CD14-positive monocyte (primary cell): ENCODE measurements around the gene C16orf74. TPM values are rescaled to one million over a fixed set of nuclear protein-coding genes. Genes with fewer than 3 reads are reported as not detected.

ENCODE experiments used
- DNase-seq, 3 donors: peaks; one replicate each; pipeline ENCODE4 v3.0.0-alpha.2; 2011 to 2022
- H2AFZ ChIP-seq: 2 replicates; pipeline ENCODE4 v1.6.0; 2012; ENCODE audit warnings: mild to moderate bottlenecking, low read depth, low read length, inconsistent platforms; ENCODE audit not compliant: insufficient read depth, poor library complexity, severe bottlenecking
- H3K27ac ChIP-seq, 2 donors: 1 replicate in 1 of 2; 2 replicates in 1 of 2; pipeline ENCODE4 v1.5.1; 2012 to 2013; ENCODE audit warnings: low read length in 2 of 2, control low read depth in 1 of 2, inconsistent platforms in 1 of 2, low read depth in 1 of 2, mild to moderate bottlenecking in 1 of 2
- H3K27me3 ChIP-seq, 2 donors: one replicate each; pipeline versions ENCODE4 v1.6.0 to v1.6.1; 2011 to 2013; ENCODE audit warnings: low read length in 2 of 2; ENCODE audit not compliant: control insufficient read depth in 2 of 2, insufficient read depth in 2 of 2
- H3K36me3 ChIP-seq, 2 donors: replicated peaks in 1 of 2; 1 replicate in 1 of 2; 2 replicates in 1 of 2; pipeline versions ENCODE4 v1.5.1 to v1.6.1; 2012 to 2013; ENCODE audit warnings: low read length in 2 of 2, control low read depth in 1 of 2, inconsistent platforms in 1 of 2, mild to moderate bottlenecking in 1 of 2; ENCODE audit not compliant: insufficient read depth in 2 of 2, control insufficient read depth in 1 of 2
- H3K4me1 ChIP-seq, 2 donors: 1 replicate in 1 of 2; 2 replicates in 1 of 2; pipeline versions ENCODE4 v1.5.1 to v1.6.1; 2012 to 2013; ENCODE audit warnings: low read length in 2 of 2, control low read depth in 1 of 2, inconsistent platforms in 1 of 2, mild to moderate bottlenecking in 1 of 2, moderate library complexity in 1 of 2; ENCODE audit not compliant: insufficient read depth in 2 of 2, control insufficient read depth in 1 of 2
- H3K4me2 ChIP-seq: replicated peaks from 2 replicates; pipeline ENCODE3; 2012; ENCODE audit warnings: low read length, moderate library complexity, mild to moderate bottlenecking; ENCODE audit not compliant: poor library complexity, severe bottlenecking; ENCODE audit errors: extremely low read depth
- H3K4me3 ChIP-seq, 3 experiments: fragments of 200-600 bp in 1 of 3; sonication (generic) in 1 of 3; replicated peaks in 1 of 3; 1 replicate in 2 of 3; 2 replicates in 1 of 3; pipeline ENCODE4 v1.5.1; 2011 to 2013; ENCODE audit warnings: low read length in 3 of 3, mild to moderate bottlenecking in 3 of 3, control low read depth in 2 of 3, low read depth in 2 of 3, inconsistent platforms in 1 of 3, moderate library complexity in 1 of 3
- H3K79me2 ChIP-seq: 2 replicates; pipeline ENCODE4 v1.6.0; 2012; ENCODE audit warnings: mild to moderate bottlenecking, control low read depth, inconsistent platforms, low read length, moderate library complexity; ENCODE audit not compliant: insufficient read depth
- H3K9ac ChIP-seq: 2 replicates; pipeline ENCODE4 v1.6.0; 2017; ENCODE audit warnings: low read length, mild to moderate bottlenecking; ENCODE audit not compliant: insufficient read depth, poor library complexity, severe bottlenecking
- H3K9me3 ChIP-seq, 2 donors: replicated peaks in 1 of 2; 1 replicate in 1 of 2; 2 replicates in 1 of 2; pipeline versions ENCODE4 v1.5.1 to v1.6.1; 2012 to 2013; ENCODE audit warnings: low read length in 2 of 2, control low read depth in 1 of 2; ENCODE audit not compliant: control insufficient read depth in 1 of 2, insufficient read depth in 1 of 2
- H4K20me1 ChIP-seq: 2 replicates; pipeline ENCODE4 v1.6.0; 2012; ENCODE audit warnings: mild to moderate bottlenecking, low read length, control low read depth, moderate library complexity; ENCODE audit not compliant: insufficient read depth
- H3K27ac Mint-ChIP-seq, 7 donors: one replicate each; pipeline ENCODE4 v1.8.0; 2020; ENCODE audit warnings: mild to moderate bottlenecking in 7 of 7, mixed read lengths in 7 of 7, moderate library complexity in 6 of 7, inconsistent platforms in 2 of 7
- H3K27me3 Mint-ChIP-seq, 3 donors: one replicate each; pipeline ENCODE4 v1.8.0; 2021 to 2022; ENCODE audit warnings: low read depth in 3 of 3, mild to moderate bottlenecking in 3 of 3, mixed read lengths in 3 of 3, moderate library complexity in 3 of 3, inconsistent platforms in 1 of 3
- H3K36me3 Mint-ChIP-seq, 2 donors: one replicate each; pipeline ENCODE4 v1.8.0; 2020; ENCODE audit warnings: mixed read lengths in 2 of 2, inconsistent platforms in 1 of 2, mild to moderate bottlenecking in 1 of 2
- H3K4me1 Mint-ChIP-seq: one replicate; pipeline ENCODE4 v1.8.0; 2020; ENCODE audit warnings: mild to moderate bottlenecking, mixed read lengths
- H3K4me3 Mint-ChIP-seq, 2 donors: one replicate each; pipeline ENCODE4 v1.8.0; 2020; ENCODE audit warnings: mild to moderate bottlenecking in 2 of 2, mixed read lengths in 2 of 2, moderate library complexity in 1 of 2
- H3K9me3 Mint-ChIP-seq, 7 donors: one replicate each; pipeline ENCODE4 v1.8.0; 2020 to 2022; ENCODE audit warnings: mixed read lengths in 7 of 7, mild to moderate bottlenecking in 6 of 7, moderate library complexity in 6 of 7, inconsistent platforms in 2 of 7
- WGBS: methylation state at CpG from one replicate; pipeline ENCODE4 v1.1.5; 2013; ENCODE audit warnings: missing lambda C conversion rate; ENCODE audit not compliant: insufficient coverage; 5-methylcytosine and 5-hydroxymethylcytosine counted together
- intact Hi-C, 2 donors: fragments of 100-400 bp; cut with micrococcal nuclease; formaldehyde crosslinking; loops; one replicate each; pipeline versions ENCODE4 v1.15.0 to v1.15.1; 2023
- polyA plus RNA-seq, 3 donors: library from polyadenylated mRNA; depleted of rRNA in 1 of 3; unstranded in 2 of 3; stranded (reverse) in 1 of 3; fragments of 300-500 nt in 2 of 3; fragments of >200 nt in 1 of 3; fragmentation: Illumina TruSeq in 2 of 3; gene quantifications; 1 replicate in 2 of 3; 2 replicates in 1 of 3; pipeline ENCODE4 v1.2.3, GENCODE V29; 2012 to 2021
- TF ChIP-seq, protein P1 (sequence below): fragments of 200-600 bp; IDR thresholded peaks from one replicate; pipeline ENCODE4 v1.8.0; 2022; ENCODE audit warnings: antibody characterized with exemption, mild to moderate bottlenecking

Gene C16orf74
- polyA plus RNA-seq, 3 donors, result 11.3 to 26.6 (median 24.1) TPM

DNA sequence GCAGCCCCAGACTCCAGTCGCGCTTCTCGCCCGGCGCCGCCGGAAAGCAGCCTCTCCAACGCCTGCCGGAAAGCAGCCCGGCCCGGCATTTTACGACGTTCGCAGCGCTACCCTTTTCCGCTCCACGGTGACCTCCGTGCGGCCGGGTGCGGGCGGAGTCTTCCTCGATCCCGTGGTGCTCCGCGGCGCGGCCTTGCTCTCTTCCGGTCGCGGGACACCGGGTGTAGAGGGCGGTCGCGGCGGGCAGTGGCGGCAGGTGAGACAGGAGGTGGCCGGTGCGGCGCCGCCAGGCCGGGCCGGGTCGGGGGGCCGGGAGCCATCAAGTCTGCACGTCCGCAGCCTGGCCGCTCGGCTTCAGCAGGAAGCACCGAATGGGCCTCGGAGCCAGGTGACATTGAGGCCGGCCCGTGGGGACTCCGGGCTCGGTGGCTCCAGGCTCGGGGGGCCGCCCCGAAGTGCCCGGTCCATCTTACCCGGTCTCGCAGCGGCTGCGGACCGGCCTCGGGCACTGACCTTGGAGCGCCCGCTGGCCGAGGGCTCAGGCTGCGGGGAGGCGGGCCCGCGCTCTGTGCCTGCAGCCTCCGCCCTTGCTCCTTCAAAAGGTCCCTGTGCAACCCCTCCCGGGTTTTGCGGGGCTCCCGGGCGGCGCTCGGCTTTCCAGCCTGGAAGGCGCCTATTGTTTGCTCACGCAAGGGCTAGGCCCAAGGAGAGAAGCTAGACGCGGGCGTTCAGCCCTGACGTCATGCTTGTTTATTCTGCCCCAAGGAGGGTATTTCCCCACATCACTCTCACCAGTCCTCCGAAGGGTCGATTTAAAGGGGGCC lies 48.8 kb upstream of the C16orf74 start, which contains the start of the genes COX4I1 and EMC8:
TSS of gene COX4I1 (plus strand) at position 199 of the 824 bp plus-strand sequence. CDS start 1,511 bp downstream, outside the sequence.
TSS of gene EMC8 (minus strand) at position 48 of the 824 bp plus-strand sequence. CDS start 249 bp downstream, outside the sequence.
- peak within 1 kb of the TSS; percentile 60 to 97 for H3K27ac ChIP-seq
- 0% methylated on average over 81 of the region's 87 CpGs for WGBS
- H3K9ac ChIP-seq, result peak within 1 kb of the TSS; percentile 99
- peak within 1 kb of the TSS; percentile 88 to 94 for H3K4me3 Mint-ChIP-seq
- intact Hi-C loops, result no loop called here
- H3K79me2 ChIP-seq, result peaks cover 94% of the 10 kb centered on the region
- DNase-seq, result peak; percentile 85 to 91 (median 87)
- no peaks in the 10 kb centered on the region for H3K9me3 Mint-ChIP-seq
- H3K4me3 ChIP-seq, result peak within 1 kb of the TSS; percentile 81 to 94 (median 87)
- TF ChIP-seq, protein P1, sequence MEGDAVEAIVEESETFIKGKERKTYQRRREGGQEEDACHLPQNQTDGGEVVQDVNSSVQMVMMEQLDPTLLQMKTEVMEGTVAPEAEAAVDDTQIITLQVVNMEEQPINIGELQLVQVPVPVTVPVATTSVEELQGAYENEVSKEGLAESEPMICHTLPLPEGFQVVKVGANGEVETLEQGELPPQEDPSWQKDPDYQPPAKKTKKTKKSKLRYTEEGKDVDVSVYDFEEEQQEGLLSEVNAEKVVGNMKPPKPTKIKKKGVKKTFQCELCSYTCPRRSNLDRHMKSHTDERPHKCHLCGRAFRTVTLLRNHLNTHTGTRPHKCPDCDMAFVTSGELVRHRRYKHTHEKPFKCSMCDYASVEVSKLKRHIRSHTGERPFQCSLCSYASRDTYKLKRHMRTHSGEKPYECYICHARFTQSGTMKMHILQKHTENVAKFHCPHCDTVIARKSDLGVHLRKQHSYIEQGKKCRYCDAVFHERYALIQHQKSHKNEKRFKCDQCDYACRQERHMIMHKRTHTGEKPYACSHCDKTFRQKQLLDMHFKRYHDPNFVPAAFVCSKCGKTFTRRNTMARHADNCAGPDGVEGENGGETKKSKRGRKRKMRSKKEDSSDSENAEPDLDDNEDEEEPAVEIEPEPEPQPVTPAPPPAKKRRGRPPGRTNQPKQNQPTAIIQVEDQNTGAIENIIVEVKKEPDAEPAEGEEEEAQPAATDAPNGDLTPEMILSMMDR, result no peak
- peaks cover 61% of the 10 kb centered on the region in 2 donors for H3K36me3 Mint-ChIP-seq
- peak within 1 kb of the TSS; percentile 89 for H3K4me2 ChIP-seq
- peak within 1 kb of the TSS; percentile 91 to 95 (median 94) for H3K27ac Mint-ChIP-seq
- H3K4me1 ChIP-seq, result peaks cover 19 to 27% of the 10 kb centered on the region in 2 donors
- peaks cover 37% of the 10 kb centered on the region for H3K4me1 Mint-ChIP-seq
- peaks cover 0 to 5% (median 0%) of the 10 kb centered on the region in 3 donors for H3K27me3 Mint-ChIP-seq
- H3K27me3 ChIP-seq, result no peaks in the 10 kb centered on the region
- no peaks in the 10 kb centered on the region for H3K9me3 ChIP-seq
- peak within 1 kb of the TSS; percentile 82 for H2AFZ ChIP-seq
- peaks cover 52 to 68% of the 10 kb centered on the region in 2 donors for H3K36me3 ChIP-seq
- peaks cover 66% of the 10 kb centered on the region for H4K20me1 ChIP-seq

DNA sequence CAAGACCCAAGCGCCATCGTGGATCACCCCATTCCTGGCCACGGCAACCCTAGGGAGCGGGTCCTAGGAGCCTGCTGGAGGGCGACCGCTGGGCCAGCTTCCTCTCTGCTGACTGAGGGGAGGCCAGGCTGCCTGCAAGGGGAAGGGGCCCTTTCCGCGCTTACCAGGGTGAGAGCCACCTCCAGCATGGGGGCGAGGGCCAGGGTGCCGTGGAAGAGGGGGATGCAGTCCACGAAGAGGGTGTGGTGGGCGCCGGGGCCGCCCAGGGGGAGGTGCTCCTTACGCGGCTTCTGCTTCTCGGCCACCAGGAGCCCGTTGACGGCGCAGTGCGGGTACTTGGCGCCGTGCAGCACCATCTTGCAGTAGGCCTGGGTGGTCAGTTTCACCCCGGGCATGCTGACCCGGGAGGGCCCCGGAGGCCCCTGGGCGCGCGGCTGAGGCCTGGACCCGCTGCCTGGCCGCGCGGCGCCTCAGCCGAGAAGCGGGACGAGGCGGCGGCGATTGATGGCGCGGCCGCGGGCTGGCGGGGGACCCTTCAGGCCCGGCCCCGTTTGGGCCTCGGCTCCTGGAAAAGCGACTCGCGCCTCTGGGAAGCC lies 48.1 kb upstream of the C16orf74 start:
- WGBS, result under 1% methylated on average over 51 of the region's 51 CpGs
- peaks cover 61 to 63% of the 10 kb centered on the region in 2 donors for H3K36me3 Mint-ChIP-seq
- TF ChIP-seq, protein P1, result no peak

More for the DNA sequence above, 48.1 kb upstream of the C16orf74 start:
- Histone ChIP-seq H3K9me3 (no peaks in the 10 kb centered on the region), H3K36me3 (peaks cover 52 to 68% of the 10 kb centered on the region in 2 donors), H4K20me1 (peaks cover 70% of the 10 kb centered on the region), H2AFZ (peak overlapping the region; percentile 82), H3K4me3 (peak overlapping the region; percentile 81 to 94 (median 87)), H3K9ac (peak overlapping the region; percentile 99), H3K4me1 (peaks cover 19 to 27% of the 10 kb centered on the region in 2 donors), H3K79me2 (peaks cover 100% of the 10 kb centered on the region), H3K4me2 (peak overlapping the region; percentile 89), H3K27ac (peak overlapping the region; percentile 16 to 97), H3K27me3 (no peaks in the 10 kb centered on the region)
- Mint-ChIP-seq H3K27ac (peak overlapping the region; percentile 79 to 93 (median 90)), H3K9me3 (no peaks in the 10 kb centered on the region), H3K4me1 (peaks cover 37% of the 10 kb centered on the region), H3K4me3 (peak overlapping the region; percentile 88 to 94), H3K27me3 (peaks cover 0 to 5% (median 0%) of the 10 kb centered on the region in 3 donors)
- peak; percentile 16 to 32 (median 32) for DNase-seq
- intact Hi-C loops, result no loop called here
